ENCODE results near the gene L3MBTL4.
"Not testable (repeated sequence)": the region's sequence is repeated elsewhere in the genome, so short reads cannot be mapped to it uniquely, and the experiment has no call there.

Gene L3MBTL4

GRCh38 chr18:6248017-6248416 lies 166.7 kb downstream of the L3MBTL4 start:
- DNase-seq = no peak

DNA sequence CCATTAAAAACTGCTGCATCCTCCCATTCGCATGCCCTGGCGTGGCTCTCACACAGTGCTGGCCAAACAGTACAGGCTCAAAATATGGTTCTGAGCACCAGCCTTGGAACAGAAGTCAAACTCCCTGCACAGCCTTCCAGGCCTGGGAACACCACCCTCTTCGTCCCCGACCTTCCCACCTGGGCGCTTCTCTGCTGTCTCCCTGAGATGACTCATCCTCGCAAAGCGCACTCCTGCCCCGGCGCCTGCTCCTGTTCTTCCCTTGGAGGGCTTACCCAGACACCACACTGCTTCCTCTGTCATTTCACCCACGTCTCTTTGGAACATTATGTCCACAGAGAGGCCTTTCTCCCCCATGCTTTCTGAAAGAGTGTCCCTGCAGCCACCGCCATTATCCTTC lies 172.7 kb downstream of the L3MBTL4 start:
- no peak for DNase-seq

- DNase-seq = no peak
These were observed 175.0 kb downstream of the L3MBTL4 start for GRCh38 chr18:6239716-6240115.

GRCh38 chr18:6236258-6236657 lies 178.5 kb downstream of the L3MBTL4 start:
- DNase-seq = no peak

GRCh38 chr18:6222271-6222670 lies 192.4 kb downstream of the L3MBTL4 start:
- no peak for DNase-seq

GRCh38 chr18:6221602-6222014 lies 193.1 kb downstream of the L3MBTL4 start:
- no peak for DNase-seq

DNA sequence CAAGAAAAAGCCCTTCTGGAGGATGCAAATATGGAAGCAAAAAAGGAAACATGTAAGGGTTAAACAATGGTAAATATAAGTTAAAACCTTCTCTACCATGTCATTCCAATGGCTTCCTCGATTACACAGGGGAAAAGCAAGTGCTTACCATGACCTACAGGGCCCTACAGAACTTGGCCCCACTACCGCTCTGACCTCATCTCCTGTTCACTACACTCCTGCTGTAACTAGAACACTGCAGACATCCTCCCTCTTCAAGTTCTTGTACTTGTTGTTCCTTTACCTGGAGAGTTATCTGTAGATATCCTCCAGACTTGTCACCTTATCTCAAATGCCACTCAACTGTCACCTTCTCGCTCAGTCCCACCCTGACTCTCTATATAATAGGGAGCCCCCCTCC lies 194.6 kb downstream of the L3MBTL4 start:
- no peak for DNase-seq

GRCh38 chr18:6219116-6219717 lies 195.5 kb downstream of the L3MBTL4 start:
- DNase-seq = no peak

GRCh38 chr18:6215888-6216287 lies 198.8 kb downstream of the L3MBTL4 start:
- DNase-seq = no peak

DNA sequence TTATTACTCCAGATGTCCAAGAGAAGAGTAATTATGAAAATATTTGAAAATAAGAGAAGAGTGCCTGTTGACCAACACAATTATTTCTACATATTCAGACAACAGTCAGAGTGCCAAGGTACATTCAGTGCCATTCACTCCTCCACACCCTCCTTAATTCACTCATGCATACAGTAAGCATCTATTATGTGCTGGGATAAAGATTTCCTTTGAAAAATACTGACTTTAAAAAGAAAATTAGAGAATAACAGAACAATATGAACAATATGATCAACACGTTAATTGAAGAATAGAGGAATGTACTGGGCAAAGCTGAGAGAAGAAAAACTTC lies 203.6 kb downstream of the L3MBTL4 start:
- DNase-seq = no peak

- DNase-seq = no peak
These were observed 204.2 kb downstream of the L3MBTL4 start for GRCh38 chr18:6210349-6211173.

- DNase-seq = no peak
These were observed 206.8 kb downstream of the L3MBTL4 start for GRCh38 chr18:6207941-6208340.

DNA sequence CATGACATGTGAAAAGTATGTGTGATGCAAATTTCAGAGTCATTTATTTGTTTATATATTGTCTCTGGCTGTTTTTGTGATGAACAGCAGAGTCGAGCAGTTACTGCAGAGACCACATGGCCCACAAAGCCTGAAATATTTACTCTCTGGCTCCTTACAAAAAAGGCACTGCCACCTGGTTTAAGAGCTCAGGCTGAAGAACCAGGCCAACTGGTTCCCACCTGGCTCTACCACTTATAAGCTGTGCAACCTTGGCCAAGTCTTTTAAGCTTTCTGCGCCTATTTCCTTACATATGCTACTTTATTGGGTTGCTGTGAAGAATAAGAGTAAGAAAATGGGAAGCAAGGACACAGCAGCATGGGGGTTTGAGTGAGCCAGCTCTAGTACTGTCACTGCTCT lies 207.6 kb downstream of the L3MBTL4 start:
- no peak for DNase-seq

GRCh38 chr18:6205706-6206105 lies 209.0 kb downstream of the L3MBTL4 start:
- no peak for DNase-seq

- no peak for DNase-seq
These were observed 210.2 kb downstream of the L3MBTL4 start for GRCh38 chr18:6204476-6204875.

GRCh38 chr18:6203791-6204190 lies 210.9 kb downstream of the L3MBTL4 start:
- DNase-seq = no peak

DNA sequence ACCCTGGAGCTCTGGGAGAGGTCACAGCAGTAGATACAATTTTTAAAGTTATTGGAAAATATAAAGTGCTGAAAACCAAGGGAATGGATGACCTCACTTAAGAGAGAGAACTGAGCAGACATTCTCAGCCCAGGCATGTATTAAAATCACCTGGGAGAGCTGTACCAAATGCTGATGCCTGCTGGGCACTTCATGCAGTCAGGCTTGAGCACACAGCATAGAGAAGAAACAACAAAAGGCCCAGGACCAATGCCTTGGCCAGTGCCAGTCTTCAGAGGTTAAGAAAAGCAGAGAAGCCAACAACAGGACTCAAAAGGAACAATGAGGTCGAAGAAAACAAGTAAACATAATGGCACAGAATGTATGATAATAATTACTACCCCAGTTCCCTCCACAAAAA lies 211.8 kb downstream of the L3MBTL4 start:
- DNase-seq = no peak

DNA sequence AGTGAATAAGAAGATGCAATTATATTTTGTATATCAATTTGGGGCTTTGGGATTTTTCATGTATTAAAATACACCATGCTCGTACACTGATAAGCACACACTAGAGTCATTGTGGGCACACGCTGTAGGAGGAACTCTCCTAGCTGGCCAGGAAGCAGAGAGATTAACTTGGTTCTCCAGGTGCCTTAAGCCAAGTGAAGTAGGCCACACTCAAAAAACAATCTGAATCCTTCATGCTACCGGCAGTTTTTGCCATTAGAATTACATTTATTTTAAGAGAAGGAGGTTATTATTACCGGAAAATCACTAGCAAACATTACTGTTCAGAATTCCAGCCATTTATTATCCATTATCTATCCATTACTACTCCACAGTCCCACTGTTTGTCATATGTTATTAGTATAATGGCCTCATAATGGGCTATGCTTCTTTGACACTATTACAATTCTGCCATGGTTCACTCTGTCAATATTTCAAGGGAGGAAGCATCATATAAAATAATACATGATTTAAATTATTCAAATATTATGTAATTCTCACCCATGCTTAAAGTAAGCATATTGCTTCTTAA lies 214.4 kb downstream of the L3MBTL4 start:
- DNase-seq = no peak

DNA sequence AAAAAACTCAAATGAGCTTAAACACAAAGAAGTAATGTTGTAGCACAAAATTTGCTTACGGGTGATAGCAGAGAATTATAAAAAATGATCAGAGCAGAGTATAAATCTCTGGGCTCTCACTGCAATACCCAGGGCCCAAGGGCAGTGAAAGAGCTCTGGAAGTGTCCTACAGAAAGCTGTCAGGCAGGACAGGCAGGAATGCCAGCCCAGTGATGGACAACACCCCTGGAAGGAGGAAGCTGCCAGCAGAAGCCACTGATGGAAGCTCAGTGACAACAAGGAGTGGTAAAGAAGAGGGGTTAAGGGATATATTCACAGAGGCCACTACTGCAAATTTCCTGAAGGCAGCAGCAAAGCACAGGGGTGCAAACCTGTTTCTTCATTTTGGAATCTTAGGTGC lies 214.9 kb downstream of the L3MBTL4 start:
- no peak for DNase-seq

DNA sequence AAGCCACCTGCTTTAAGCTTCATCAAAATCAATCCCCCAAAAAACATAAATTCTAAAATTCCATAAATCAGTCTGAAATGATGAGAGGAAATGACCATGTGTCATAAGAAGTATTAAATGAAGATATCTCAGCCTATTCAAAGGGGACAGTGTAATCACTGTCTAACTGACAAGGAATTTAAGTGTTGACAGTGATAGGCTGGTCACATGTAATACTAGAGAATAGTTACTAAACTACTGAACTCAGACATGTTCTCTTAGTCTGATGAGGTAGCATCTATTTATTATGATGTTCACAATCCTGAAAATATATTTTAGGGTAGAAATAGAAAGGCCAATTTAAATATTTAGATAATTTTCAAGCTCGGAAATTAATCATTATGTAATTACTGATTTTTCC lies 216.1 kb downstream of the L3MBTL4 start:
- DNase-seq = no peak

GRCh38 chr18:6194640-6195039 lies 220.1 kb downstream of the L3MBTL4 start:
- DNase-seq = no peak

DNA sequence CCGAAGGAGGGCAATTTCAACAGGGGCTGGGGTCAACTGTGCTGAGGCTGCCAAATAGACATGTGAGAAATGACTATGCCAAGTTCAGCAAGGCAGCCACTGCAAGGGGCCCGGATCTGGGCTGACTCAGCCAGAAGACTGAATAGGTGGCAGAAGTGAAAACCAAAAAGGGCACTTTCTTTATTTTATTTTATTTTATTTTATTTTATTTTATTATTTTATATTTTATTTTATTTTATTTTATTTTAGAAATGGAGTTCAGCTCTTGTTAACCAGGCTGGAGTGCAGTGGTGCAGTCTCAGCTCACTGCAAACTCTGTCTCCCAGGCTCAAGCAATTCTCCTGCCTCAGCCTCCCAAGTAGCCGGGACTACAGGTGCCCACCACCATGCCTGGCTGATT lies 228.9 kb downstream of the L3MBTL4 start:
- DNase-seq = not testable (repeated sequence)

DNA sequence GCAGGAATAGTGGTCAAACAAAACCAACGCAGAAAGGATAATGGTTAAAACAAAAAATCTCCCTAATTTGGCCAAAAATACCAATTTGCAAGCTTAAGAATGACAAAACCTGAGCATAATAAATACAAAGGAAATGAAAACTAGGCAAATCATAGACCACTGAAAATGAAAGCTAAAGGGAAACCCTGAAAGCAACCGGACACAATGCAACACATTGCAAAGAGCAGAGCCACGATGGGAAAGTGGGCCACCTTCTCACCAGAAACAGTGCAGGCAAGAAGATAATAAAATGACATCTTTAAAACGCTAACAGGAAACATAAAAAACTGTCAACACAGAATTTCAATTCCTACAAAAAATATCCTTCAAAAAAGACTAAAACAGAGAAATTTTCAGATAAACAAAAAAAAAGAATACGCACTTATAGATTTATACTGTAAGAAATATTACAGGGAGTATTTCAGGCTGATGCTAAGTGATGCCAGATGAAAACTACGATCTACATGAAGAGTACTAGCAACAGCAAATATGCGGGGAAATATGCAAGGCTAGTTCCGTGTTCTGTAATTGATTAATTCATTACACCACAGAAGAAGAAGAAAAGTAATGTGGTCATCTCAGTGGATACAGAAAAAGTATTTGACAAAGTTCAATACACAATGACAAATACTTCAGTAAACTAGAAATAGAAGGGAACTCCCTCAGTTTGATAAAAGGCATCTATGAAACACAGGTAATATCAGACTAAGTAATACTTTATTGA lies 239.5 kb downstream of the L3MBTL4 start:
- no peak for DNase-seq

- DNase-seq = no peak
These were observed 244.1 kb downstream of the L3MBTL4 start for GRCh38 chr18:6170604-6171003.

Data from stimulated activated CD4-positive, alpha-beta T cell treated with anti-CD3 and anti-CD28 coated beads, Interleukin-12 subunit alpha, Interleukin-12 subunit beta, amount 100 ng/mL, for 4 hours (primary cell).